K562 (cell line): ENCODE data around the gene SON. TPM values are rescaled to one million over a fixed set of nuclear protein-coding genes. Genes with fewer than 3 reads are reported as not detected.

Experiments
- CBX5 ChIP-seq: IDR thresholded peaks from 2 replicates; pipeline ENCODE4 v1.6.1; 2014; ENCODE audit warnings: low read depth, borderline replicate concordance
- CCNT2 ChIP-seq: IDR thresholded peaks from 2 replicates; pipeline ENCODE4 v1.6.1; 2011; ENCODE audit warnings: borderline replicate concordance, low read depth, mild to moderate bottlenecking, moderate library complexity, mixed read lengths, low read length; ENCODE audit not compliant: insufficient read length; ENCODE audit errors: extremely low read depth
- E4F1 ChIP-seq: fragments of 250-450 bp; sonication (Bioruptor Pico); IDR thresholded peaks from 2 replicates; pipeline ENCODE4 v1.5.0; 2021; ENCODE audit warnings: mild to moderate bottlenecking, borderline replicate concordance
- MCM5 ChIP-seq: fragments of 450-650 bp; IDR thresholded peaks from 2 replicates; pipeline ENCODE4 v1.6.1; 2016; ENCODE audit warnings: low read depth
- NKRF ChIP-seq: fragments of 450-650 bp; IDR thresholded peaks from 2 replicates; pipeline ENCODE4 v1.6.1; 2016; ENCODE audit warnings: borderline replicate concordance
- UBTF ChIP-seq, 2 experiments: IDR thresholded peaks; 2 replicates each; pipeline ENCODE4 v1.6.1; 2012; ENCODE audit warnings: improper control_type of control experiment in 2 of 2, low read depth in 2 of 2, low read length in 2 of 2, borderline replicate concordance in 1 of 2
- polyA plus RNA-seq, 8 experiments: library from polyadenylated mRNA; depleted of rRNA in 4 of 8; stranded (reverse) in 5 of 8; unstranded in 3 of 8; fragments of >200 nt; fragmentation: Nextera tagmentation in 2 of 8; fragmentation: Illumina TruSeq in 1 of 8; extraction: Ambion mirVana in 2 of 8; extraction: Trizol in 1 of 8; gene quantifications; 2 replicates each; pipeline versions ENCODE4 v1.2.1 to v1.2.3, GENCODE V29; 2011 to 2014; ENCODE audit warnings: inconsistent platforms in 1 of 8, missing spikeins in 1 of 8
- total RNA-seq, 7 experiments: library from RNA; depleted of rRNA in 6 of 7; stranded (reverse); fragments of >200 nt in 6 of 7; fragmentation: Illumina TruSeq in 2 of 7; extraction: Trizol in 2 of 7; gene quantifications; 2 replicates each; pipeline versions ENCODE4 v1.2.1 to v1.2.3, GENCODE V29; 2011 to 2021; ENCODE audit warnings: low replicate concordance in 1 of 7

The SON gene
- total and polyA plus RNA-seq, 9 of the 15 experiments (the other 6 are each of a cell fraction or from before 2014, with no cell fraction given) = 105 to 742 (median 187) TPM

GRCh38 chr21:33511639-33512038, 31.2 kb upstream of the SON start (continued):
- no peak for TF ChIP-seq NKRF
- TF ChIP-seq CBX5 = no peak
- no peak for TF ChIP-seq MCM5
- no peak for TF ChIP-seq UBTF (IDR thresholded peaks at IDR 0.05; ENCODE audit: borderline replicate concordance in 1 of 2, low read depth in 2 of 2, low read length in 2 of 2)
- TF ChIP-seq CCNT2 = no peak
- no peak for TF ChIP-seq E4F1
